Neutrophil (primary cell): ENCODE data around the gene FLOT2.

Source experiments
- H3K27ac ChIP-seq: fragments of 200-600 bp; sonication (generic); 2 replicates; pipeline ENCODE4 v1.5.1; 2016; ENCODE audit warnings: mild to moderate bottlenecking, moderate library complexity
- H3K27me3 ChIP-seq: fragments of 200-600 bp; sonication (generic); 2 replicates; pipeline ENCODE4 v1.6.0; 2016; ENCODE audit warnings: mild to moderate bottlenecking
- H3K36me3 ChIP-seq: fragments of 200-600 bp; sonication (generic); 2 replicates; pipeline ENCODE4 v1.5.1; 2017
- H3K4me1 ChIP-seq, 2 experiments: fragments of 200-600 bp in 1 of 2; sonication (generic) in 1 of 2; 1 replicate in 1 of 2; 2 replicates in 1 of 2; pipeline versions ENCODE4 v1.5.1 to v1.6.1; 2013 to 2016; ENCODE audit warnings: low read depth in 1 of 2, low read length in 1 of 2, mild to moderate bottlenecking in 1 of 2, moderate library complexity in 1 of 2; ENCODE audit not compliant: control insufficient read depth in 1 of 2, insufficient read depth in 1 of 2
- H3K4me3 ChIP-seq, 2 experiments: fragments of 200-600 bp in 1 of 2; sonication (generic) in 1 of 2; 1 replicate in 1 of 2; 2 replicates in 1 of 2; pipeline ENCODE4 v1.5.1; 2013 to 2016; ENCODE audit warnings: low read depth in 1 of 2, low read length in 1 of 2, mild to moderate bottlenecking in 1 of 2, moderate library complexity in 1 of 2
- H3K9me3 ChIP-seq: fragments of 200-600 bp; sonication (generic); 2 replicates; pipeline ENCODE4 v1.5.1; 2016
- CTCF ChIP-seq: fragments of 200-600 bp; sonication (generic); IDR thresholded peaks from 2 replicates; pipeline ENCODE4 v1.5.1; 2016; ENCODE audit warnings: antibody characterized with exemption

Gene FLOT2

DNA sequence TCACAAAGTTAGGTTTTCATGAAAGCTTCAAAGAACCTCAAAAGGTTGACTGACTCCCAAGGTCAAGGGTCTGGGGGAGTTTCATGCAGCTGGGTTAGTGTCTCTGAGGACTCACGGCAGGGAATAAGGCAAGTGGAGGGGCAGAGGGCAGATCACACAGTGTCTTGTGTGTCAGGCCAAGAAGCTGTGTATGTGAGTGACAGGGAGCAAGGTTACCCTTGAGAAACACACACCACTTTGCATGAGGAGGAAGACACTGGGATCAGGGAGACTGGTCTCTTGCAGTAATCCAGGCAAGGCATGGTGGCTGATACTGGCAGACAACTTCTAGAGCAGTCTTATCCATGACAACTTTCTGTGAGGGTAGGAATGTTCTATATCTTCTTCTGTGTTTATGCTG is 6.3 kb downstream of the FLOT2 start:
- Histone ChIP-seq H3K4me3 (no peak overlapping the region), H3K9me3 (no peaks in the 10 kb centered on the region), H3K27me3 (no peaks in the 10 kb centered on the region), H3K27ac (peak overlapping the region; percentile 98), H3K36me3 (peaks cover 48% of the 10 kb centered on the region), H3K4me1 (peaks cover 54 to 75% of the 10 kb centered on the region in 2 experiments)
- TF ChIP-seq CTCF = no peak

DNA sequence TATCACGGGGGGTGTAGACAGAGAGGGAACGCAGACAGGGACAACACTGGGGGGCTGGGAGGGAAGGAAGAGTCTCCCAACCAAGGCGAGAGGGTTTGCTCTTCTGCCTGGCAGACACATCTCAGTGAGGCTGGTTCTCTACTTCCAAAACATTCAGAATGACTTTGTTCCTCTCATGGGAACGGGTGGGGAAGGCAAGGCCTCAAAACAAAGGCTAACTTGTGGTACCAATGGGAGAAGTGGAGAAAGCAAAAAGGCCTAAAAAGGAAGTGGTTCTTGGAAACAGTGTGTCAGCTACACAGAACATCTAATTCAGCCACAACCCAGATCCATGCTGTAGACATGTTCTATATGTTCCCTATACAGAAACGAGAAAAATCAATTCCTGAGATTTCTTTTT is 7.5 kb downstream of the FLOT2 start:
- peaks cover 60% of the 10 kb centered on the region for H3K36me3 ChIP-seq
- H3K4me1 ChIP-seq = peaks cover 42 to 63% of the 10 kb centered on the region in 2 experiments
- no peaks in the 10 kb centered on the region for H3K9me3 ChIP-seq
- TF ChIP-seq CTCF = no peak
- H3K4me3 ChIP-seq = no peak overlapping the region
- H3K27me3 ChIP-seq = no peaks in the 10 kb centered on the region
- H3K27ac ChIP-seq = peak overlapping the region; percentile 98

GRCh38 chr17:28888832-28889231 is 8.7 kb downstream of the FLOT2 start:
- Histone ChIP-seq H3K9me3 (no peaks in the 10 kb centered on the region), H3K4me1 (peaks cover 32 to 51% of the 10 kb centered on the region in 2 experiments), H3K27ac (peak overlapping the region; percentile 98), H3K4me3 (no peak overlapping the region), H3K36me3 (peaks cover 71% of the 10 kb centered on the region), H3K27me3 (no peaks in the 10 kb centered on the region)
- TF ChIP-seq CTCF = no peak

DNA sequence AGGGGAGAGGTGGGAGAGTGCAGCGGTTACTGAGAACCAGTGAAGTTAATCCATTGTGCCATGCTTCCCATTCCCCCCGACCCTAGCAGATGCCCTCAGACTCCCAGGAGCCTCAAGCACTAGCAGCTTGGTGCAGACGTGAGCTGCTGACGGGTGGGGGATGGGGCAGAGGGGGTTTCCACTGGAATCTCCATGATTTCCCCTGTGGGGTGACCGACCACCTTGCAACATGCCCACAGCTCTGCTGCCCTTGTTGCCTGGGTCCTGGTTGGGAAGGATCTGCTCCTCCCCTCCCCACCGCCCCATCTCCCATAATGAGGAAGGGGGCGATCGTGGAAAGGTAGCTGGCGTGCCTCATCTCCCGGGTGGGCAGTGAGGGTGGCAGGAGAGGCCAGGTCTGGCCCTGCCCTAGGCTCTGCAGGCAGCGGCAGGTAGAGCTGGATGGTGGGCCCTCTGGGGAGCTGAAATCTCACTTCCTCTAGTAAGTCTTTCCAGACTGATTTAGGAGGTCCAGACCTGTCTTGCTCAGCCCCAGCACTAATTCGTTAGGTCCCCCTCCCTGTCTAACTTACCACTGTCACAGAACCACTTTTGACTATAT is 9.6 kb downstream of the FLOT2 start:
- Histone ChIP-seq H3K4me1 (peaks cover 23 to 43% of the 10 kb centered on the region in 2 experiments), H3K4me3 (no peak overlapping the region), H3K27me3 (no peaks in the 10 kb centered on the region), H3K9me3 (no peaks in the 10 kb centered on the region), H3K36me3 (peaks cover 80% of the 10 kb centered on the region), H3K27ac (peak overlapping the region; percentile 98)
- TF ChIP-seq CTCF = no peak

DNA sequence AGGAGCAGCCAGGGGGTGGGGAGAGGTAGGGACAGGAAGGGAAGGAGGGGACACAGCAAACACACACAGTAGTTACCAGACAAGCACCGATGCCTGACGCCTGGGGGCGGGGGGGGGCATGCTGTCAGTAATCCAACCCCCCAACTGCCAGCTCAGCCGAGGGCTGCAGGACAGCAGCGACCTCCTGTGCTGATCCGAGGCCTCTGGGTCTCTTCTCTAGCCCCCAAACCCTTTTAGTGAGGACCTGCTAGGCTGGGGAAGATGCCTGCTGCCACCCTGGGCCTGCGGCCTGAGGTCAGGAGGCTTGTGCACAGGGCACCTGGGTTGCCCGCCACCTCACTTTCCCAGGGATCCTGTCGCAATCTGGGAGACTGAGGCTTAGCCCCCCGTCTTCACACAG is 11.6 kb downstream of the FLOT2 start:
- no peaks in the 10 kb centered on the region for H3K9me3 ChIP-seq
- no peak overlapping the region for H3K4me3 ChIP-seq
- no peak for TF ChIP-seq CTCF
- H3K27ac ChIP-seq = no peak overlapping the region
- peaks cover 9 to 22% of the 10 kb centered on the region in 2 experiments for H3K4me1 ChIP-seq
- no peaks in the 10 kb centered on the region for H3K27me3 ChIP-seq
- H3K36me3 ChIP-seq = peaks cover 90% of the 10 kb centered on the region
